ENCODE measurements around the gene GPAM.
"Not testable (repeated sequence)": the region's sequence is repeated elsewhere in the genome, so short reads cannot be mapped to it uniquely, and the experiment has no call there.

GPAM gene

DNA sequence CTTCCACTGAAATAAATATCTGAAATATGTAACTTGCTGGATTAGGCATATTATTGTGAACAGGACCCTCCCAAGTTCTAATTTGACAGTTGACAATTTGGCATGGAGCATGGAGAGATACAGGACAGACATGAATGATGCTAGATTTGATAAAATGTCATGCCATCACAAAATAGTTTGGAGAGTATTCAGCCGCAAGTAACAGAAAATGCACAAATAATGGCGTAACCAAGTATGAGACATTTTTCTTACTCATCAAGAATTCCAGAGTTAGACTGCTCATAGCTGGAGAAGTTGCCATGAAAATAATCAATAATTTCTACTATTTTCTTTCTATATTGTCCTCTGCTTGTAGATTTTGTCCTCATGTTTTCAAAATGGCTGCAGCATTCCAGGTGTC, 45.5 kb upstream of the GPAM start:
- H2BK120ac ChIP-seq (ENCODE audit: low read depth, low read length): no peak overlapping the region
- no peak overlapping the region for H3K18ac ChIP-seq (ENCODE audit: low read length)
- H3K27ac ChIP-seq (ENCODE audit: low read depth, low read length): no peak overlapping the region
- H3K4me1 ChIP-seq (ENCODE audit: control insufficient read depth, low read depth, low read length): no peaks in the 10 kb centered on the region
- H3K56ac ChIP-seq (ENCODE audit: low read length): no peak overlapping the region
- no peaks in the 10 kb centered on the region for H3K79me2 ChIP-seq (ENCODE audit: control insufficient read depth, insufficient read depth, low read length)
- no peak overlapping the region for H3K4me2 ChIP-seq (ENCODE audit: low read length)
- no peak overlapping the region for H4K5ac ChIP-seq (ENCODE audit: low read length)
- H3K4ac ChIP-seq (ENCODE audit: low read depth, low read length): no peak overlapping the region
- H3K27me3 ChIP-seq (ENCODE audit: insufficient read depth, low read length, poor library complexity): no peaks in the 10 kb centered on the region
- no peak for DNase-seq
- H3K23ac ChIP-seq (ENCODE audit: low read length): no peak overlapping the region
- no peak overlapping the region for H3K9ac ChIP-seq (ENCODE audit: low read length)
- H2BK15ac ChIP-seq (replicated peaks; ENCODE audit: low read depth): no peak overlapping the region
- WGBS (ENCODE audit: extremely low coverage, insufficient coverage, low lambda C conversion rate): no CpG with 5 or more reads among the region's 2 CpGs
- H2BK5ac ChIP-seq (ENCODE audit: low read length): no peak overlapping the region
- H2AK5ac ChIP-seq (ENCODE audit: low read length): no peak overlapping the region
- H3K4me3 ChIP-seq (ENCODE audit: low read length): no peak overlapping the region
- H3K36me3 ChIP-seq (ENCODE audit: control insufficient read depth, insufficient read depth, low read length): no peaks in the 10 kb centered on the region
- no peaks in the 10 kb centered on the region for H3K79me1 ChIP-seq (ENCODE audit: low read length)
- no peak overlapping the region for H4K8ac ChIP-seq (ENCODE audit: low read depth, low read length)

DNA sequence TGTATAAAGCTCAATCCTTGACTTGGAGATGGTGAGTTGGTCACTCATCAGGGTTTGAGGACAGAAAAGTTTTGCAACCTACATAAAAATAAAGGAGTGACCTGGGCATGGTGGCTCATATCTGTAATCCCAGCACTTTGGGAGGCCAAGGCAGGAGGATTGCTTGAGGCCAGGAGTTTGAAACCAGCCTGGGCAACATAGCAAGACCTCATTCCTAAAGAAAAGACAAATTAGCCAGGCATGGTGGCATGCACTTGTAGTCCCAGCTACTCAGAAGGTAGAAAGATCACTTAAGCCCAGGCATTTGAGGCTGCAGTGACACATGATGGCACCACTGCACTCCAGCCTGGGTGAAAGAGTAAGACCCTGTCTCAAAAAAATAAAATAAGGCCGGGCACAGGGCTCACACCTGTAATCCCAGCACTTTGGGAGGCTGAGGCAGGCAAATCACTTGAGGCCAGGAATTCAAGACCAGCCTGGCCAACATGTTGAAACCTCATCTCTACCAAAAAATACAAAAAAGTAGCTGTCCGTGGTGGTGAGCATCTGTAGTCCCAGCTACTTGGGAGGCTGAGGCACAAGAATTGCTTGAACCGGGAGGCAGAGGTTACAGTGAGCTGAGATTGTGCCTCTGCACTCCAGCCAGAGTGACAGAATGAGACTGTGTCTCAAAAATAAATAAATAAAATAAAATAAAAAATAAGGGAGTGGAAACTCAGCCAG, 45.0 kb upstream of the GPAM start:
- not testable (repeated sequence) for H3K4ac ChIP-seq (ENCODE audit: low read depth, low read length); H3K4me2 ChIP-seq (ENCODE audit: low read length); H2AK5ac ChIP-seq (ENCODE audit: low read length); H3K79me2 ChIP-seq (ENCODE audit: control insufficient read depth, insufficient read depth, low read length); H3K18ac ChIP-seq (ENCODE audit: low read length); H3K79me1 ChIP-seq (ENCODE audit: low read length); H3K56ac ChIP-seq (ENCODE audit: low read length); H3K23ac ChIP-seq (ENCODE audit: low read length); H3K4me3 ChIP-seq (ENCODE audit: low read length); H3K4me1 ChIP-seq (ENCODE audit: control insufficient read depth, low read depth, low read length); H3K9ac ChIP-seq (ENCODE audit: low read length); H3K27me3 ChIP-seq (ENCODE audit: insufficient read depth, low read length, poor library complexity); DNase-seq; H4K8ac ChIP-seq (ENCODE audit: low read depth, low read length); H2BK120ac ChIP-seq (ENCODE audit: low read depth, low read length); H3K27ac ChIP-seq (ENCODE audit: low read depth, low read length); H3K36me3 ChIP-seq (ENCODE audit: control insufficient read depth, insufficient read depth, low read length); H2BK5ac ChIP-seq (ENCODE audit: low read length); H2BK15ac ChIP-seq (replicated peaks; ENCODE audit: low read depth); H4K5ac ChIP-seq (ENCODE audit: low read length)
- WGBS (ENCODE audit: extremely low coverage, insufficient coverage, low lambda C conversion rate): no CpG with 5 or more reads among the region's 3 CpGs

DNA sequence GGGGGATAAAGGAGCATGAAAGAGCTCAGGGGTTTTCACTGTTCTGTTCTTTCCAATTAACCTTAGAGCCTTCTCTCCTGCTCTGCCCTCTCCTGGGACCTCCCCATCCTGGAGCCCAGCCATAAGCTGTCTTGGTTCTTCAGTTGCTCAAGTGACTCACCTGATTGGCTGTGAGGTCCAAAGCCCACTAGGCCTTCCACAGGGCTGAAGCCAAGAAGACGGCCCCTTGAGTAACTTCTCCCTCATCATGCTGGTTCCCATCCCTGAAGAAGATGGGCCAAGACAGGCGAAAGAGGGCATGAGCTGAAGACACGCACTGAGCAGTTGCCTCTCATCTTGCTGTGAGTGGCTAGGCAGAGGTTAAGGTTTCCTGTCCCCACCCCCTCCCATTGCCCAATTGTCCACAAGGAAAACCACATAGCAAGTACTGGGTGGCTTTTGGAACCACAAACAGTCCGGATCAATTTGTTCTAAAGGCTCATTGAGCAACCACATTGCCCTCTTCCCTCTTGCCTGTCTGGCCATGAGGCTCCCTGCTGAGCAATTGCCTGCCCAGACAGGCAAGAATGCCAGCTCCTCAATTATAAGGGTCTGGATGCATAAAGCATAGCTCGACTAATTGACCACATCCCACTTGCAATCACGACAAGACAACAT, 43.9 kb upstream of the GPAM start:
- Histone ChIP-seq H3K4me3 (ENCODE audit: low read length) (no peak overlapping the region), H3K27me3 (ENCODE audit: insufficient read depth, low read length, poor library complexity) (no peaks in the 10 kb centered on the region)
- no peak for DNase-seq

DNA sequence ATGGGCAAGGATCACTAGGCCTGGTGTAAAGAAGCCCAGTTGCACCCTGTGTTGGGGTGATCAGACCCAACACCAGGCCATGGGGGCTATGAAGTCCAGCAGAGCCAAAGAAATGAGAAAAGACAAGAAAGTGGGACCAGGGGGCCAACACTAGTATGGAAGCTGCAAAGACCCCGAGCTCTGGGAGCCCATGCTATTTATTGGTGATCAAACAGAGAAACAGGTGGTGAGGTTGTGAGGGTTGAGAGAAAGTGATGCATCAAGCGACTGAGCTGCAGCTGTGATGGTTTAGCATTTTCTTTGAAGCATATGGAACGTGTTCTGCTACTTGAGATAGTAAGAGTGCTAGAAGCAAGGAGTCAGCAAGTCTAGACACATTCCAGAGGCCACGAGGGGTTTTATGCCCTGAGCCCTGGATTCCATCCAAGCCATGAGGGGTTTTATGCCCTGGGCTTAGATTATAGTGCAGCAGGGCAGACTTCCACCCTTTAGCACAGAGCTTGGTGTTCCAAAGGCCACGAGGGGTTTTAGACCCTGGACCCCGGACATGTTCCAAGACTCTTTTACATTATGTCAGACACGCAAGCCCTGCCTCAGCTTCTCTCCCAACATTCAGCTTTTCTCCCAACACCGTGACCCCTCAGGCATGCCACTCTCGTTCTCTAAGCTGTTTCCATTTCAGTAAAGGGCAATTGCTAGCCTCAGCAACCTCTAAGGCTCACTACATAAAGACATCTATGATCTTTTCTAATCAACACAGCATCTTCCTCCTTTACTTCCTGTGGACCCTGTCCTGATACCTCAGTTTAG, 43.1 kb upstream of the GPAM start:
- H3K4me3 ChIP-seq (ENCODE audit: low read length): no peak overlapping the region
- H2BK5ac ChIP-seq (ENCODE audit: low read length): no peak overlapping the region

More for the DNA sequence above, 43.9 kb upstream of the GPAM start:
- Histone ChIP-seq H3K36me3 (ENCODE audit: control insufficient read depth, insufficient read depth, low read length) (no peaks in the 10 kb centered on the region), H2BK5ac (ENCODE audit: low read length) (no peak overlapping the region), H3K9ac (ENCODE audit: low read length) (no peak overlapping the region), H3K4me2 (ENCODE audit: low read length) (no peak overlapping the region), H2AK5ac (ENCODE audit: low read length) (no peak overlapping the region), H3K27ac (ENCODE audit: low read depth, low read length) (no peak overlapping the region), H3K4me1 (ENCODE audit: control insufficient read depth, low read depth, low read length) (no peaks in the 10 kb centered on the region), H4K5ac (ENCODE audit: low read length) (no peak overlapping the region), H4K8ac (ENCODE audit: low read depth, low read length) (no peak overlapping the region), H2BK120ac (ENCODE audit: low read depth, low read length) (no peak overlapping the region), H3K56ac (ENCODE audit: low read length) (no peak overlapping the region), H3K4ac (ENCODE audit: low read depth, low read length) (no peak overlapping the region), H3K23ac (ENCODE audit: low read length) (no peak overlapping the region), H3K79me2 (ENCODE audit: control insufficient read depth, insufficient read depth, low read length) (no peaks in the 10 kb centered on the region), H3K79me1 (ENCODE audit: low read length) (no peaks in the 10 kb centered on the region), H3K18ac (ENCODE audit: low read length) (no peak overlapping the region), H2BK15ac (replicated peaks; ENCODE audit: low read depth) (no peak overlapping the region)
- no CpG with 5 or more reads among the region's 6 CpGs for WGBS (ENCODE audit: extremely low coverage, insufficient coverage, low lambda C conversion rate)

DNA sequence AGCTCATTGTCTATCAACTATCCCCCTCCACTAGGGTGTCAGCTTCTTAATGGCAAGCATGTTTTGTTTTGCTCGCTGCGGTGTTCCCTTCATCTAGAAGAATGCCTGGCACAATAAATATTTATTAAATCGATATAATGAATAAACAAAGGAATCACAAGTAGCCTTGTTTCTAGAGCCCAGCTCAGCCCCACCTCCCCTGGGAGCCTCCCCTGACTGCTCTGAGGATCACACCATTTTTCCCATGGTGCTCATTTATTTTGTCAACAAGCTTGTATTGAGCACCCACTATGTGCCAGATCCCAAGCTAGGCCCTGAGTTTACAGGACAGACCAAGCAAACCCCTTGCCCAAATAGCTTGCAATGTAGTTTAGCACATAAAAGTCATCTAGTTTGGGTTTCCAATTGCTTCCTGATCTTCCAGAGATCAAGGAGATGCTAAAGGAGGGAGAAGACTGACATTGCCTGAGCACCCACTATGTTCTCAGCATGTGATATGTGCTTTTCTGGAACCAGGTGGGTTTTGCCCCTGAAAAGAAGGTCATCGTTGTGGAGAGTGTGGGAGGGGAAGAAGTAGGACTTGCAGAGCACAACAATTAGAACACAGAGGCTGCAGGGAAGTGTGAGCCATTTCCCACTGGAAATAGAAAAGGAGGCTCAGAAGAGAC, 42.3 kb upstream of the GPAM start:
- H3K79me2 ChIP-seq (ENCODE audit: control insufficient read depth, insufficient read depth, low read length): no peaks in the 10 kb centered on the region

More for the DNA sequence above, 43.1 kb upstream of the GPAM start:
- H3K9ac ChIP-seq (ENCODE audit: low read length): no peak overlapping the region
- no peak overlapping the region for H3K23ac ChIP-seq (ENCODE audit: low read length)
- H3K56ac ChIP-seq (ENCODE audit: low read length): no peak overlapping the region
- no peaks in the 10 kb centered on the region for H3K27me3 ChIP-seq (ENCODE audit: insufficient read depth, low read length, poor library complexity)
- H3K79me2 ChIP-seq (ENCODE audit: control insufficient read depth, insufficient read depth, low read length): no peaks in the 10 kb centered on the region
- no peak overlapping the region for H3K18ac ChIP-seq (ENCODE audit: low read length)
- no peak for DNase-seq
- no peak overlapping the region for H2BK15ac ChIP-seq (replicated peaks; ENCODE audit: low read depth)
- no peaks in the 10 kb centered on the region for H3K79me1 ChIP-seq (ENCODE audit: low read length)
- H4K5ac ChIP-seq (ENCODE audit: low read length): no peak overlapping the region
- H2BK120ac ChIP-seq (ENCODE audit: low read depth, low read length): no peak overlapping the region
- no peak overlapping the region for H2AK5ac ChIP-seq (ENCODE audit: low read length)
- no peaks in the 10 kb centered on the region for H3K4me1 ChIP-seq (ENCODE audit: control insufficient read depth, low read depth, low read length)
- no peak overlapping the region for H3K4ac ChIP-seq (ENCODE audit: low read depth, low read length)
- no peak overlapping the region for H4K8ac ChIP-seq (ENCODE audit: low read depth, low read length)
- no peak overlapping the region for H3K27ac ChIP-seq (ENCODE audit: low read depth, low read length)
- no peaks in the 10 kb centered on the region for H3K36me3 ChIP-seq (ENCODE audit: control insufficient read depth, insufficient read depth, low read length)
- no peak overlapping the region for H3K4me2 ChIP-seq (ENCODE audit: low read length)
- WGBS (ENCODE audit: extremely low coverage, insufficient coverage, low lambda C conversion rate): no CpG with 5 or more reads among the region's 9 CpGs

More for the DNA sequence above, 42.3 kb upstream of the GPAM start:
- Histone ChIP-seq H3K23ac (ENCODE audit: low read length) (no peak overlapping the region), H2BK120ac (ENCODE audit: low read depth, low read length) (no peak overlapping the region), H3K4ac (ENCODE audit: low read depth, low read length) (no peak overlapping the region), H3K79me1 (ENCODE audit: low read length) (no peaks in the 10 kb centered on the region), H3K9ac (ENCODE audit: low read length) (no peak overlapping the region), H3K27me3 (ENCODE audit: insufficient read depth, low read length, poor library complexity) (no peaks in the 10 kb centered on the region), H3K4me1 (ENCODE audit: control insufficient read depth, low read depth, low read length) (no peaks in the 10 kb centered on the region), H3K56ac (ENCODE audit: low read length) (no peak overlapping the region), H3K18ac (ENCODE audit: low read length) (no peak overlapping the region), H4K8ac (ENCODE audit: low read depth, low read length) (no peak overlapping the region), H3K27ac (ENCODE audit: low read depth, low read length) (no peak overlapping the region), H3K36me3 (ENCODE audit: control insufficient read depth, insufficient read depth, low read length) (no peaks in the 10 kb centered on the region), H3K4me2 (ENCODE audit: low read length) (no peak overlapping the region), H2AK5ac (ENCODE audit: low read length) (no peak overlapping the region), H3K4me3 (ENCODE audit: low read length) (no peak overlapping the region), H2BK15ac (replicated peaks; ENCODE audit: low read depth) (no peak overlapping the region), H4K5ac (ENCODE audit: low read length) (no peak overlapping the region), H2BK5ac (ENCODE audit: low read length) (no peak overlapping the region)
- no CpG with 5 or more reads among the region's 4 CpGs for WGBS (ENCODE audit: extremely low coverage, insufficient coverage, low lambda C conversion rate)
- no peak for DNase-seq

All from mesendoderm (in vitro differentiated cells).